ENCODE data around the gene CCDC88C. TPM values are rescaled to one million over a fixed set of nuclear protein-coding genes. Genes with fewer than 3 reads are reported as not detected.

CCDC88C gene
- total and polyA plus RNA-seq, 2 donors (not counting 3 experiments of a cell fraction or from before 2014, with no cell fraction given): 11.4 to 52.1 TPM

GRCh38 chr14:91387951-91388381 lies 29.7 kb downstream of the CCDC88C start:
- H3K9me3 ChIP-seq (replicated peaks; ENCODE audit: control insufficient read depth, insufficient read depth, low read length): no peaks in the 10 kb centered on the region
- H3K9ac ChIP-seq (replicated peaks; ENCODE audit: extremely low read depth, insufficient read depth, low read length): no peak overlapping the region
- H3K4me3 ChIP-seq (replicated peaks in 1 of 3; ENCODE audit: insufficient read depth in 1 of 3, low read depth in 1 of 3, low read length in 3 of 3): no peak overlapping the region
- no peaks in the 10 kb centered on the region for H3K36me3 ChIP-seq (ENCODE audit: control insufficient read depth in 2 of 2, extremely low read depth in 1 of 2, insufficient read depth in 2 of 2, low read length in 2 of 2)
- dilution Hi-C loops (cut with MboI; ENCODE audit: extremely low pct_ligation_motif_present, low sequenced_read_pairs): no loop called here
- DNase-seq (ENCODE audit: low read depth, low spot score) (no peak), FAIRE-seq (no peak)
- H3K9me1 ChIP-seq (replicated peaks; ENCODE audit: control insufficient read depth, extremely low read depth, insufficient read depth, low read length): no peaks in the 10 kb centered on the region
- intact Hi-C loops (cut with micrococcal nuclease): no loop called here
- H4K20me1 ChIP-seq (replicated peaks; ENCODE audit: control insufficient read depth, extremely low read depth, insufficient read depth, low read length): no peaks in the 10 kb centered on the region
- ChIA-PET CTCF (interaction anchor here (1.4 to 2.7 kb wide), 2 partner anchors 10 to 211 kb away, joined by 4 to 8 read pairs; no protein-coding TSS in a partner anchor), POLR2A (no interaction called here)
- no peak overlapping the region for H3K4me2 ChIP-seq (ENCODE audit: insufficient read depth, low read length)
- no TSS peak for BruUV-seq (replicated peaks)
- no peaks in the 10 kb centered on the region for H3K4me1 ChIP-seq (ENCODE audit: control insufficient read depth, extremely low read depth, insufficient read depth, low read length)
- no peak for TF ChIP-seq JUN (IDR thresholded peaks at IDR 0.05; ENCODE audit: borderline replicate concordance, insufficient read depth, insufficient read length, low read depth)
- TF ChIP-seq EZH2 (IDR thresholded peaks at IDR 0.05; ENCODE audit: borderline replicate concordance, low read depth, low read length, severe bottlenecking): no peak
- no peak for TF ChIP-seq GATA2 (IDR thresholded peaks at IDR 0.05; ENCODE audit: insufficient read depth, insufficient read length, low read depth, low read length)
- TF ChIP-seq CTCF (IDR thresholded peaks at IDR 0.05; ENCODE audit: extremely low read depth in 1 of 2, insufficient read depth in 1 of 2, low read depth in 1 of 2, low read length in 2 of 2): no peak
- TF ChIP-seq MAX (IDR thresholded peaks at IDR 0.05; ENCODE audit: insufficient read depth, insufficient read length): no peak
- no peak for TF ChIP-seq MYC (IDR thresholded peaks at IDR 0.05; ENCODE audit: low read depth, low read length)
- TF ChIP-seq FOS (IDR thresholded peaks at IDR 0.05; ENCODE audit: borderline replicate concordance, insufficient read depth, low read length): no peak
- TF ChIP-seq POLR2A (IDR thresholded peaks at IDR 0.05; ENCODE audit: low read depth, low read length): no peak
- no peak for TF ChIP-seq POLR2AphosphoS5 (IDR thresholded peaks at IDR 0.05; ENCODE audit: insufficient read depth, low read depth, low read length)
- no peak overlapping the region for H3K27ac ChIP-seq (ENCODE audit: insufficient read depth, low read depth, low read length)
- H2AFZ ChIP-seq (ENCODE audit: low read depth, low read length): no peak overlapping the region
- no peaks in the 10 kb centered on the region for H3K27me3 ChIP-seq (ENCODE audit: control insufficient read depth in 2 of 2, insufficient read depth in 2 of 2, low read length in 2 of 2)
- H3K79me2 ChIP-seq (ENCODE audit: control insufficient read depth, insufficient read depth, low read length): peaks cover 3% of the 10 kb centered on the region

Data from endothelial cell of umbilical vein (primary cell).